Measurements from ENCODE around the gene STK32C.
"Not testable (repeated sequence)": the region's sequence is repeated elsewhere in the genome, so short reads cannot be mapped to it uniquely, and the experiment has no call there.

STK32C gene

DNA sequence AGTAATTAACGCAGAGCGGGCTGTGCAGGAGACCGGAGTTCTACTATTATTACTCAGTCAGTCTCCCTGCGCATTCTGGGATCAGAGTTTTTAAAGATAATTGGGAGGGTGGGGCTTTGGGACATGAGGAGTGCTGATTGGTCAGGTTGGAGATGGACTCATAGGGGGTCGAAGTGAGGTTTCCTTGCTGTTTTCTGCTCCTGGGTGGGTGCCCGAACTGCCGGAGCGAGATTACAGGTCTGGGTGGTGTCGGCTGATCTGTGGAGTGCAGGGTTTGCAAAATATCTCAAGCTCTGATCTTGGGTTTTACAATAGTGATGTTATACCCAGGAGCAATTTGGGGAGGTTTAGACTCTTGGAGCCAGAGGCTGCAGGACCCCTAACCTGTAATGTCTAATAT lies 20.4 kb upstream of the STK32C start:
- H3K36me3 ChIP-seq (ENCODE audit: insufficient read depth, low read length), result no peaks in the 10 kb centered on the region
- H3K9me3 ChIP-seq (ENCODE audit: low read length), result no peaks in the 10 kb centered on the region
- H3K27ac ChIP-seq (ENCODE audit: low read depth, low read length), result no peak overlapping the region
- no peak overlapping the region for H3K9ac ChIP-seq (ENCODE audit: low read length)
- peaks cover 20% of the 10 kb centered on the region for H3K4me1 ChIP-seq (ENCODE audit: insufficient read depth, low read length)
- no peaks in the 10 kb centered on the region for H3K27me3 ChIP-seq (ENCODE audit: control insufficient read depth in 1 of 2, insufficient read depth in 2 of 2, low read length in 2 of 2)
- H3K4me3 ChIP-seq (ENCODE audit: low read depth in 1 of 2, low read length in 2 of 2), result no peak overlapping the region

DNA sequence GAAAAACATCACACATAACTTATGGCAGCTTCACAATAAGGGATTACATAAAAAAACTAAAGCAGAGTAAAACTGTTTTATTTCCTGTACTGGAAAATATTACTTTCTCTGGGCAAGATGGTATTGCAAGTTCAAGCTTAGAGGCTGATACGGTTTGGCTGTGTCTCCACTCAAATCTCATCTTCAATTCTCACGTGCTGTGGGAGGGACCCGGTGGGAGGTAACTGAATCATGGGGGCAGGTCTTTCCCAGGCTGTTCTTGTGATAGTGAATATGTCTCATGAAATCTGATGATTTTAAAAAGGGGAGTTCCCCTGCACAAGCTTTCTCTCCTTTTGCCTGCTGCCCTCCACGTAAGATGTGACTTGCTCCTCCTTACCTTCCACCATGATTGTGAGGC lies 19.2 kb upstream of the STK32C start:
- H3K36me3 ChIP-seq (ENCODE audit: insufficient read depth, low read length), result no peaks in the 10 kb centered on the region
- H3K9ac ChIP-seq (ENCODE audit: low read length), result no peak overlapping the region
- H3K9me3 ChIP-seq (ENCODE audit: low read length), result no peaks in the 10 kb centered on the region
- no peak overlapping the region for H3K27ac ChIP-seq (ENCODE audit: low read depth, low read length)
- no peak overlapping the region for H3K4me3 ChIP-seq (ENCODE audit: low read depth in 1 of 2, low read length in 2 of 2)
- H3K4me1 ChIP-seq (ENCODE audit: insufficient read depth, low read length), result peaks cover 13% of the 10 kb centered on the region
- no peaks in the 10 kb centered on the region for H3K27me3 ChIP-seq (ENCODE audit: control insufficient read depth in 1 of 2, insufficient read depth in 2 of 2, low read length in 2 of 2)

DNA sequence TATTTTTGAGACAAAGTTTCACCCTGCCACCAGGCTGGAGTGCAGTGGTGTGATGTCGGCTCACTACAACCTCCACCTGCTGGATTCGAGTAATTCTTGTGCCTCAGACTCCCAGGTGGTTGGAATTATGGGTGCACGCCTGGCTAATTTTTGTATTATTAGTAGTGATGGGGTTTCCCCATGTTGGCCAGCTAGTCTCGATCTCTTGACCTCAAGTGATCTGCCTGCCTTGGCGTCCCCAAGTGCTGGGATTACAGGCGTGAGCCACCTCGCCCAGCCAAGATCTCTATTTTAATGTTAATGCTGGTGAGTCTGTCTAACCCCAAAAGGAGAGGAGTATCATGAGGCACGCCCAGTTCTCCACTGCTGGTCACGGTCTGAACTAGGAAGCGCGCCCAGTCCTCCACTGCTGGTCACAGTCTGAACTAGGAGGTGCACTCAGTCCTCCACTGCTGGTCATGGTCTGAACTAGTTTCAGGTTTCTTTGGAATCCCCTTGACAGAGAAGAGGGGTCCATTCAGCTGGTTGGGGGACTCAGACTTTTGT lies 18.7 kb upstream of the STK32C start:
- H3K27ac ChIP-seq (ENCODE audit: low read depth, low read length), result no peak overlapping the region
- H3K9ac ChIP-seq (ENCODE audit: low read length), result no peak overlapping the region
- no peaks in the 10 kb centered on the region for H3K27me3 ChIP-seq (ENCODE audit: control insufficient read depth in 1 of 2, insufficient read depth in 2 of 2, low read length in 2 of 2)
- no peaks in the 10 kb centered on the region for H3K9me3 ChIP-seq (ENCODE audit: low read length)
- H3K36me3 ChIP-seq (ENCODE audit: insufficient read depth, low read length), result no peaks in the 10 kb centered on the region
- H3K4me3 ChIP-seq (ENCODE audit: low read depth in 1 of 2, low read length in 2 of 2), result no peak overlapping the region
- H3K4me1 ChIP-seq (ENCODE audit: insufficient read depth, low read length), result peaks cover 13% of the 10 kb centered on the region

- no peak overlapping the region for H3K27ac ChIP-seq (ENCODE audit: low read depth, low read length)
- no peaks in the 10 kb centered on the region for H3K36me3 ChIP-seq (ENCODE audit: insufficient read depth, low read length)
- no peak overlapping the region for H3K9ac ChIP-seq (ENCODE audit: low read length)
These were observed 16.4 kb upstream of the STK32C start for GRCh38 chr10:132324186-132324585.

DNA sequence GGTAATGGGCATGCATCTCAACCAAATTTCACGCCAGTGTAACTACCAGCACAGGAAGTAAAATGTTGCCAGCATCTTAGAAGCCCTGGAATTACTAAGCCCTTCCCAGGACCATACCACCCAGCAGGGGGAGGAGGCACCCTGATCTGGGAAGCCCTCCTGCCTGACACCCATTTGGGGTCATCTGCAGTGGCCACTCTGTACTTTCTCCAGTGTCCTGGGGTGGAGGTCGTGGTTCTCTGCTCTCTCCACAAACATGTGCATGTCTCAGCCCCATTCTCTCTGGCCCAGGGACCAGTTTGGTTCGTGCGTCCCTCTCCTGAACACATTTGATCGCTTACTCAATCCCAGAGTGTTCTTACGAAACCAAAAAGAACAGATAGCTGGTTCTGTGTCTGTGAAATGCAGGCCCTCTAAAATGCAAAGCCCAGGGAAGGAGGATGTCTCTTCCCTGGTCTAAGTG lies 14.9 kb upstream of the STK32C start:
- Histone ChIP-seq H3K4me3 (ENCODE audit: low read depth in 1 of 2, low read length in 2 of 2) (no peak overlapping the region), H3K36me3 (ENCODE audit: insufficient read depth, low read length) (no peaks in the 10 kb centered on the region), H3K4me1 (ENCODE audit: insufficient read depth, low read length) (no peaks in the 10 kb centered on the region), H3K27me3 (ENCODE audit: control insufficient read depth in 1 of 2, insufficient read depth in 2 of 2, low read length in 2 of 2) (no peaks in the 10 kb centered on the region), H3K9ac (ENCODE audit: low read length) (no peak overlapping the region), H3K9me3 (ENCODE audit: low read length) (no peaks in the 10 kb centered on the region), H3K27ac (ENCODE audit: low read depth, low read length) (no peak overlapping the region)

More at GRCh38 chr10:132324186-132324585, 16.4 kb upstream of the STK32C start:
- no peak overlapping the region for H3K4me3 ChIP-seq (ENCODE audit: low read depth in 1 of 2, low read length in 2 of 2)
- H3K9me3 ChIP-seq (ENCODE audit: low read length), result no peaks in the 10 kb centered on the region
- H3K4me1 ChIP-seq (ENCODE audit: insufficient read depth, low read length), result no peaks in the 10 kb centered on the region
- no peaks in the 10 kb centered on the region for H3K27me3 ChIP-seq (ENCODE audit: control insufficient read depth in 1 of 2, insufficient read depth in 2 of 2, low read length in 2 of 2)

DNA sequence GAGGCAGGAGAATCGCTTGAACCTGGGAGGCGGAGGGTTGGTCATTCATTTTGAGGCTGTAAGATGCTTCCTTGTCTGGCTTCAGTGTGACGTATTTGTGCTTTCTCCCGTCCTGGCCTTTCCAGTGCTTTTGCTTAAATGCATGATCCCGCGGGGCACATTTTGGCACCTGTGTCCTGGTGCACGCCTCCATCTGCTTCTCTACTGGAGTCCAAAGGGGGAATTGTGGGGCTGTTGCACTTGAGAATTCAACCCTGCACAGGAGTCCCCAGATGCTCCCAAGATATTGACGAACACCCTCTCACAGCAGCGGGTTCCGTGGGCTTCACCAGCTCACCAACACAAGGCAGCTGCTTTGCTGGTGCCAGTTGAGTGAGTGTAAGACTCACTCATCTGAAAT lies 14.0 kb upstream of the STK32C start:
- no peaks in the 10 kb centered on the region for H3K27me3 ChIP-seq (ENCODE audit: control insufficient read depth in 1 of 2, insufficient read depth in 2 of 2, low read length in 2 of 2)
- H3K36me3 ChIP-seq (ENCODE audit: insufficient read depth, low read length), result no peaks in the 10 kb centered on the region
- no peak overlapping the region for H3K9ac ChIP-seq (ENCODE audit: low read length)
- H3K27ac ChIP-seq (ENCODE audit: low read depth, low read length), result no peak overlapping the region
- H3K4me3 ChIP-seq (ENCODE audit: low read depth in 1 of 2, low read length in 2 of 2), result no peak overlapping the region
- H3K4me1 ChIP-seq (ENCODE audit: insufficient read depth, low read length), result no peaks in the 10 kb centered on the region
- H3K9me3 ChIP-seq (ENCODE audit: low read length), result no peaks in the 10 kb centered on the region

DNA sequence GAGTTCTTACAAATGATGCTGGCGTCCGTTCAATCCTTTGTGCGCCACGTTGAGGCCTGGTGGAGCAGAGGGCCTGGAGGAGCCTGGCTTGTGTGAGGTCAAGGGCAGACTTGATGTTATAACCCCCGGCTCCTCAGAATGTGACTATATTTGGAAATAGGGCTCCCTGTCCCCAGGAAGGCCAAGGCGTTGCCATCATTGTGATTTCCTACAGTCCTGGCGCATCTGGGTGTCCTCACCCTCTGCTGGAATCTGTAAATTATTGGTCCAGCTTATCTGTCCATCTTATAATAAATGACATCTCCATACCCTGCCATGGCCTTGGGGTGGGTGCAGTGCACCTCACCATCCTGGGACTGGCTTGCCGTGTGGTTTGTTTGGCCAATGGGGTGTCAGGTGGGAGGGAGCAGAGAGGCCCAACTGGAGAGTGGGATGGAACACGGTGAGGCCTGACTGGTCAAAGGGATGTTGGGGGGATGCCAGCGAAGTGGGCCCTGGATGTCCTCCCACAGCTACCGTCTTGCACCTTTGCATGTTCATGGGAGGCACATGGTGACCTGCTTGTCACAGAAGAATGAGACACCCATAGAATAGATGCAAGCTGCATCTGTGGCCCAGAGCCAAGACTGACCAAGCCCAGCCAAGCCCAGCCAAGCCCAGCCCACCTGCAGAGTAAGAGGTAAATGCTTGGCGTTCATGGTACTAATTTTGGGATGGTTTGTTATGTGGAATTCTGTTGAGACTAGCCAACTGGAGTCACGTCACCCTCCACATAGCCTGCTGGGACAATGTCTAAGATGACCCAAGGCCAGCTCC lies 13.1 kb upstream of the STK32C start:
- Histone ChIP-seq H3K36me3 (ENCODE audit: insufficient read depth, low read length) (no peaks in the 10 kb centered on the region), H3K4me3 (ENCODE audit: low read depth in 1 of 2, low read length in 2 of 2) (no peak overlapping the region), H3K4me1 (ENCODE audit: insufficient read depth, low read length) (no peaks in the 10 kb centered on the region), H3K9me3 (ENCODE audit: low read length) (no peaks in the 10 kb centered on the region), H3K27me3 (ENCODE audit: control insufficient read depth in 1 of 2, insufficient read depth in 2 of 2, low read length in 2 of 2) (no peaks in the 10 kb centered on the region), H3K9ac (ENCODE audit: low read length) (no peak overlapping the region), H3K27ac (ENCODE audit: low read depth, low read length) (no peak overlapping the region)

GRCh38 chr10:132319853-132320653 lies 12.3 kb upstream of the STK32C start:
- Histone ChIP-seq H3K9me3 (ENCODE audit: low read length) (no peaks in the 10 kb centered on the region), H3K27ac (ENCODE audit: low read depth, low read length) (no peak overlapping the region), H3K9ac (ENCODE audit: low read length) (no peak overlapping the region), H3K27me3 (ENCODE audit: control insufficient read depth in 1 of 2, insufficient read depth in 2 of 2, low read length in 2 of 2) (no peaks in the 10 kb centered on the region), H3K36me3 (ENCODE audit: insufficient read depth, low read length) (no peaks in the 10 kb centered on the region), H3K4me3 (ENCODE audit: low read depth in 1 of 2, low read length in 2 of 2) (no peak overlapping the region), H3K4me1 (ENCODE audit: insufficient read depth, low read length) (no peaks in the 10 kb centered on the region)

DNA sequence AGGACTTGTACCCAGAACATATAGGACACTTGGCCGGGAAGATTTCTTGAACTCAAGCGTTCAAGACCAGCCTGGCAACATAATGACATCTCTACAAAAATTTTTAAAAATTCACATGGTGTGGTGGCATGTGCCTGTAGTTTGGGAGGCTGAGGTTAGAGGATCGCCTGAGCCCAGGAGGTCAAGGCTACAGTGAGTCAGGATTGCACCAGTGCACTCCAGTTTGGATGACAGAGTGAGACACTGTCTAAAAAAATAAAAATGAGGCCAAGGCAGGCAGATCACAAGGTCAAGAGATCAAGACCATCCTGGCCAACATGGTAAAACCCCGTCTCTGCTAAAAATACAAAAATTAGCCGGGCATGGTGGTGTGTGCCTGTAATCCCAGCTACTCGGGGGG lies 9.7 kb upstream of the STK32C start:
- not testable (repeated sequence) for H3K9ac ChIP-seq (ENCODE audit: low read length); H3K27ac ChIP-seq (ENCODE audit: low read depth, low read length); H3K9me3 ChIP-seq (ENCODE audit: low read length); H3K27me3 ChIP-seq (ENCODE audit: control insufficient read depth in 1 of 2, insufficient read depth in 2 of 2, low read length in 2 of 2); H3K36me3 ChIP-seq (ENCODE audit: insufficient read depth, low read length); H3K4me3 ChIP-seq (ENCODE audit: low read depth in 1 of 2, low read length in 2 of 2); H3K4me1 ChIP-seq (ENCODE audit: insufficient read depth, low read length)

- Histone ChIP-seq H3K9ac (ENCODE audit: low read length) (no peak overlapping the region), H3K27me3 (ENCODE audit: control insufficient read depth in 1 of 2, insufficient read depth in 2 of 2, low read length in 2 of 2) (no peaks in the 10 kb centered on the region)
These were observed 8.4 kb upstream of the STK32C start for GRCh38 chr10:132316133-132316532.

DNA sequence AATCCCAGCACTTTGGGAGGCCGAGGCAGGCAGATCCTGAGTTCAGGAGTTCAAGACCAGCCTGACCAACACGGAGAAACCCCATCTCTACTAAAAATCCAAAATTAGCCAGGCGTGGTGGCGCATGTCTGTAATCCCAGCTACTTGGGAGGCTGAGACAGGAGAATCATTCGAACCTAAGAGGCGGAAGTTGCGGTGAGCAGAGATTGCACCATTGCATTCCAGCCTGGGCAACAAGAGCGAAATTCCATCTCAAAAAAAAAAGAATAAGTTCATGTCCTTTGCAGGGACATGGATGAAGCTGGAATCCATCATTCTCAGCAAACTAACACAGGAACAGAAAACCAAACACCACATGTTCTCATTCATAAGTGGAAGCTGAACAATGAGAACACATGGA lies 7.1 kb upstream of the STK32C start:
- not testable (repeated sequence) for H3K9ac ChIP-seq (ENCODE audit: low read length); H3K4me3 ChIP-seq (ENCODE audit: low read depth in 1 of 2, low read length in 2 of 2); H3K27me3 ChIP-seq (ENCODE audit: control insufficient read depth in 1 of 2, insufficient read depth in 2 of 2, low read length in 2 of 2); H3K4me1 ChIP-seq (ENCODE audit: insufficient read depth, low read length); H3K36me3 ChIP-seq (ENCODE audit: insufficient read depth, low read length); H3K9me3 ChIP-seq (ENCODE audit: low read length); H3K27ac ChIP-seq (ENCODE audit: low read depth, low read length)

More at GRCh38 chr10:132316133-132316532, 8.4 kb upstream of the STK32C start:
- Histone ChIP-seq H3K4me3 (ENCODE audit: low read depth in 1 of 2, low read length in 2 of 2) (no peak overlapping the region), H3K36me3 (ENCODE audit: insufficient read depth, low read length) (no peaks in the 10 kb centered on the region), H3K4me1 (ENCODE audit: insufficient read depth, low read length) (no peaks in the 10 kb centered on the region), H3K27ac (ENCODE audit: low read depth, low read length) (no peak overlapping the region), H3K9me3 (ENCODE audit: low read length) (no peaks in the 10 kb centered on the region)
